Mammary epithelial cell (primary cell): Measurements from ENCODE around the gene LAG3.

ENCODE experiments used
- CTCF ChIP-seq, 2 donors: IDR thresholded peaks in 1 of 2; conservative IDR thresholded peaks in 1 of 2; 2 replicates each; pipeline ENCODE4 v1.5.1; 2011 to 2012; ENCODE audit warnings: inconsistent platforms in 2 of 2, low read length in 2 of 2, mild to moderate bottlenecking in 2 of 2, control low read depth in 1 of 2, low read depth in 1 of 2; ENCODE audit not compliant: insufficient read depth in 1 of 2; ENCODE audit errors: extremely low read depth in 1 of 2
- EZH2 ChIP-seq: IDR thresholded peaks from 2 replicates; pipeline ENCODE4 v1.6.1; 2012; ENCODE audit warnings: low read length, inconsistent platforms, borderline replicate concordance

- TF ChIP-seq CTCF (conservative IDR thresholded peaks at IDR 0.05 in 1 of 2, IDR thresholded peaks at IDR 0.05 in 1 of 2; ENCODE audit: extremely low read depth in 1 of 2, insufficient read depth in 1 of 2, low read depth in 1 of 2, low read length in 2 of 2) (no peak), EZH2 (no peak)
These were observed 45.4 kb downstream of the LAG3 start for GRCh38 chr12:6817662-6818157.
